22Rv1 (cell line): Measurements from ENCODE around the gene FGGY.

Experiments used
- H3K27ac ChIP-seq: fragments of 450-650 bp; 2 replicates; pipeline ENCODE4 v1.5.1; 2017
- ZFX ChIP-seq: fragments of 450-650 bp; IDR thresholded peaks from 2 replicates; pipeline ENCODE4 v1.6.1; 2017; ENCODE audit warnings: antibody characterized with exemption, borderline replicate concordance
- TF ChIP-seq, protein P1 (sequence below): fragments of 450-650 bp; IDR thresholded peaks from 2 replicates; pipeline ENCODE4 v1.5.1; 2017; ENCODE audit warnings: mild to moderate bottlenecking

Gene FGGY

GRCh38 chr1:59685666-59686065, 388.8 kb downstream of the FGGY start:
- TF ChIP-seq, protein P1, sequence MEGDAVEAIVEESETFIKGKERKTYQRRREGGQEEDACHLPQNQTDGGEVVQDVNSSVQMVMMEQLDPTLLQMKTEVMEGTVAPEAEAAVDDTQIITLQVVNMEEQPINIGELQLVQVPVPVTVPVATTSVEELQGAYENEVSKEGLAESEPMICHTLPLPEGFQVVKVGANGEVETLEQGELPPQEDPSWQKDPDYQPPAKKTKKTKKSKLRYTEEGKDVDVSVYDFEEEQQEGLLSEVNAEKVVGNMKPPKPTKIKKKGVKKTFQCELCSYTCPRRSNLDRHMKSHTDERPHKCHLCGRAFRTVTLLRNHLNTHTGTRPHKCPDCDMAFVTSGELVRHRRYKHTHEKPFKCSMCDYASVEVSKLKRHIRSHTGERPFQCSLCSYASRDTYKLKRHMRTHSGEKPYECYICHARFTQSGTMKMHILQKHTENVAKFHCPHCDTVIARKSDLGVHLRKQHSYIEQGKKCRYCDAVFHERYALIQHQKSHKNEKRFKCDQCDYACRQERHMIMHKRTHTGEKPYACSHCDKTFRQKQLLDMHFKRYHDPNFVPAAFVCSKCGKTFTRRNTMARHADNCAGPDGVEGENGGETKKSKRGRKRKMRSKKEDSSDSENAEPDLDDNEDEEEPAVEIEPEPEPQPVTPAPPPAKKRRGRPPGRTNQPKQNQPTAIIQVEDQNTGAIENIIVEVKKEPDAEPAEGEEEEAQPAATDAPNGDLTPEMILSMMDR = no peak
- TF ChIP-seq ZFX = no peak
- H3K27ac ChIP-seq = no peak overlapping the region

DNA sequence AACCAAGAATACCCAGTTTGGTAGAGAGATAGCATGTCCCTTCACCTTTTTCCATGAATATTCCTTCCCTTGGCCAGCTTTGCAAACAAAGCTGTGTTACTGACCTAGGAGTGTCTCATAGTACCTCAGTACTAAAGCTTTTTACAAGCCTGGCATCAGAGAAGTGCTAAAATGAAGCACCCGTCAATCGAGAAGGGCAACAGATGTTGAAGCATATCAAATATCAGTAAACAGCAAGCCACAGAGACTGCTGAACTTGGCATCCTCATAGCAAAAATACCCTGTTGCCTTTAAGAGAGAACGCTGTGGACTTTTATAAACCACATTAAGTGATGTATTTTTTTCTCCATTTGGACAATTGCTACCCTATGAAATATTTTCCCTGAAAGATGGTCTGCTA, 389.3 kb downstream of the FGGY start:
- no peak for TF ChIP-seq ZFX
- TF ChIP-seq, protein P1 = no peak
- no peak overlapping the region for H3K27ac ChIP-seq

GRCh38 chr1:59686574-59686973, 389.7 kb downstream of the FGGY start:
- TF ChIP-seq, protein P1 = no peak
- no peak for TF ChIP-seq ZFX
- no peak overlapping the region for H3K27ac ChIP-seq

DNA sequence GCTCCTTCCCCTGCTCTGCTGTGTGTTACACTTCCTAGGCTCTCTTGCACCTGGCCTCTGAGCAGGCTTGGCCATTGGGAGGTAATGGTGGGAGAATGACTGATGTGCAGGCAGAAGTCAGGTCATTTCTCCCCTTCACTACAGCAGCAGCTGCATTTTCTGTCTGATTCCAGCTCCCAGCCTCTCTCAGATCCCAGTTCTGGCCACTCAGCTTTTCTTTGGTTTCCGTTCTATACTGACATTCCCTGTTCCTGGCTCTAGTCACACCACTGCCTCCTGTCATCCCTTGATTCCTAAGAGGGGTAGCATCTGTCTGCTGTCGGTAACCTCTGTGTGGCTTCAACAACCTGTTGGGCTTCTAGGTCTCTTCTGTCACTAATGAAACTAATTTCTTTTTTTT, 390.2 kb downstream of the FGGY start:
- no peak for TF ChIP-seq ZFX
- TF ChIP-seq, protein P1 = no peak
- H3K27ac ChIP-seq = no peak overlapping the region

DNA sequence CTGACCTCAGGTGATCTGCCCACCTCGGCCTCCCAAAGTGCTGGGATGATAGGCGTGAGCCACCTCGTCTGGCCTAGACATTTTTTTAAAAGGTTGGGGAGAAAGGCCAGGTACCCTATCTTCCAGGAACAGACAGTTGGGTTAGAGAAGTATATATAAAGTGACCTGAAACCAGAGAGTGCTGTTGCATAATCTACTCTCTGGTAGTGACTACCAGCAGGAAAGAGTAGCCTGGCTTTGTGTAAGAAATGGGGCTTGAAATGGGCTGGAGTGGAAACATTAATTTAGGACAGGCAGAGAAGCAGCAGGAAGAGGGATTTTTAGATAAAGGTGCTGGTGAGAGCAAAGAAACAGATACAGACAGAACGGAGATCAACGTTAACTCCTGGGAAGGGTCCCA, 392.1 kb downstream of the FGGY start:
- TF ChIP-seq, protein P1 = no peak
- TF ChIP-seq ZFX = no peak
- no peak overlapping the region for H3K27ac ChIP-seq

DNA sequence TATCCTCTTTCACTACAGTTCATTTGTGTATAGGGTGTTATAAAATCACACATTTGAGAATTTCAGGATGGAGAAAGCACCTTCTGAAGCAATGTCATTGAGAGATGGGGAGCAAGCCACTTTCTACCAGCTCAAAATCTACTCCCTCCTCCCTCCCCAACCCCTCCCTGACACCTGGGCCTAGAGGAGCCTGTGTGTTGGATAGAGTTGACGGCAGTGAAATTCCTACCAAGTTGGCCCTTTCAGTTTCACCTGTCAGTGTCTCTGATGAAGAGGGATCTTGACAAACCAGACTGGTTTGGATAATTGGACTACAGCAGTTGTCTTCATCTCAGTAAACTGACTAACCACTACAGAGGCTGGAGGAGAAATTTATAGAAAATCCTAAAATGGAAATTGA, 392.8 kb downstream of the FGGY start:
- no peak overlapping the region for H3K27ac ChIP-seq
- TF ChIP-seq, protein P1 = no peak
- no peak for TF ChIP-seq ZFX

DNA sequence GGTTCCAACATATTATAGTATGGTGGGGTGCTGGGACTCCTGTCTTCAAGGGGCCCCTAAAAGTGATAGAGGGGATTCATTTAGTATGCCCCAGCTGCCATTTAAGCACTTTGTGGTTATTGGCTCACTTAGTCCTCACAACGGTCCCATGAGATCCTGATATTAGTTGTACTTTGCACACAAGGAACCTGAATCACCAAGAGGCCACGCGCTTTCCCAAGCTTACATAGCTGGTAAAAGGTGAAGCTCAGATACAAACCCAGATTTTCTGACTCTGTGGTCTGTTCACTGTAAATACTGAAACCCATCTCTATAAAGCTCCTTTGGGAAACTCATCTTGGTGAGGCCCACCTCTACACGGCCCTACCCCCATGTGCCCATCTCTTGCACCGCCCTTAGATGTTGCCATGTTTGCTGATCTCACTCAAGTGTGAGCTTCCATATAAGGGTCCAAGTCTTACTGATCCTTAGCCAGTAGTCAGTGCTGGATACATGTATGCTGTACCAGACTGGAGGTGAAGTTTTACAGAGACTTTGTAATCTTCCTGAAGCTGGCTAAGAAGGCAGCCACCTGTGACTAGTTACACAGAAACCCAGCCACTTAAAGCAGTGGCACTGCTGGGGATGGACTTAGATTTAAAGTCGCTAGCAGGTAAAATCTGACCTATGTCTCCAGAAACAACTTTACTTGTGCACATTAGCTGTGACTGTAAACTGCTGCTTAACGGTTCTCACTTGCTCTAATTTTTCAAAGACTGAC, 393.5 kb downstream of the FGGY start:
- no peak overlapping the region for H3K27ac ChIP-seq
- TF ChIP-seq, protein P1 = no peak
- no peak for TF ChIP-seq ZFX
